ENCODE data around the gene TRIL. TPM values are rescaled to one million over a fixed set of nuclear protein-coding genes. Genes with fewer than 3 reads are reported as not detected.

TRIL gene
- total and polyA plus RNA-seq, 2 of the 4 experiments (the other 2 are of a cell fraction): under 0.01 to 0.09 TPM

- ATAC-seq (ENCODE audit: low read depth): no peak
- Histone ChIP-seq H4K20me1 (ENCODE audit: insufficient read depth, low read length) (no peaks in the 10 kb centered on the region), H3K9me1 (ENCODE audit: insufficient read depth, low read length) (no peaks in the 10 kb centered on the region), H3K18ac (ENCODE audit: low read depth, low read length) (no peak overlapping the region), H3K4me1 (ENCODE audit: control insufficient read depth, insufficient read depth, low read length) (no peaks in the 10 kb centered on the region; the same call in 1 of the 2 replicates), H2BK120ac (ENCODE audit: low read depth, low read length) (no peak overlapping the region), H2BK20ac (ENCODE audit: low read depth, low read length) (no peak overlapping the region), H3K36me3 (ENCODE audit: control insufficient read depth, insufficient read depth, low read length) (no peaks in the 10 kb centered on the region), H3K23ac (ENCODE audit: low read depth, low read length) (no peak overlapping the region), H3K4me2 (ENCODE audit: low read depth, low read length) (no peak overlapping the region), H3K56ac (ENCODE audit: extremely low read depth, insufficient read depth, low read length) (no peak overlapping the region), H3K27me3 (ENCODE audit: control insufficient read depth, insufficient read depth, low read length) (peaks cover 28% of the 10 kb centered on the region), H2AFZ (replicated peaks; ENCODE audit: low read length, poor library complexity) (no peak overlapping the region), H3K4ac (ENCODE audit: low read depth, low read length) (no peak overlapping the region), H3K4me3 (ENCODE audit: insufficient read depth, low read depth, low read length) (no peak overlapping the region), H3K27ac (ENCODE audit: insufficient read depth, low read length) (no peak overlapping the region), H3K14ac (replicated peaks; ENCODE audit: low read depth, low read length) (no peak overlapping the region), H4K5ac (ENCODE audit: low read depth, low read length) (no peak overlapping the region), H4K91ac (ENCODE audit: insufficient read depth, low read depth, low read length) (no peak overlapping the region), H2BK5ac (ENCODE audit: low read depth, low read length, poor library complexity, severe bottlenecking) (no peak overlapping the region), H3K9ac (ENCODE audit: low read depth, low read length) (no peak overlapping the region), H2AK9ac (replicated peaks; ENCODE audit: low read depth, low read length, poor library complexity) (no peak overlapping the region), H4K8ac (ENCODE audit: low read depth in 2 of 2, low read length in 2 of 2) (no peak overlapping the region), H2AK5ac (ENCODE audit: low read depth, low read length) (no peak overlapping the region), H3K79me1 (ENCODE audit: low read depth in 1 of 2, low read length in 2 of 2) (no peaks in the 10 kb centered on the region), H3K9me3 (ENCODE audit: control insufficient read depth, insufficient read depth, low read length) (no peaks in the 10 kb centered on the region), H2BK15ac (ENCODE audit: low read depth, low read length) (no peak overlapping the region)
- intact Hi-C loops (cut with micrococcal nuclease) (no loop called here), dilution Hi-C loops (cut with HindIII; ENCODE audit: low sequenced_read_pairs, unreplicated experiment) (no loop called here), in situ Hi-C loops (cut with MboI; ENCODE audit: low sequenced_read_pairs) (no loop called here)
- no peak for DNase-seq
- ChIA-PET CTCF (interaction anchor here (0.6 kb wide), 1 partner anchor 89 kb away, joined by 4 read pairs; no protein-coding TSS in a partner anchor), POLR2A (ENCODE audit: unreplicated experiment) (no interaction called here)
- no peak for TF ChIP-seq MXI1 (IDR thresholded peaks at IDR 0.05; ENCODE audit: borderline replicate concordance, low read depth, low read length)
- no peak for TF ChIP-seq CEBPB (IDR thresholded peaks at IDR 0.05; ENCODE audit: low read depth, low read length)
- no peak for TF ChIP-seq POLR2A (IDR thresholded peaks at IDR 0.05; ENCODE audit: low read depth, low read length)
- TF ChIP-seq RAD21 (IDR thresholded peaks at IDR 0.05; ENCODE audit: low read length): no peak
- TF ChIP-seq CHD1 (IDR thresholded peaks at IDR 0.05; ENCODE audit: low read depth, low read length): no peak
- TF ChIP-seq ELK1 (IDR thresholded peaks at IDR 0.05; ENCODE audit: borderline replicate concordance, low read depth, low read length): no peak
- no peak for TF ChIP-seq USF2 (IDR thresholded peaks at IDR 0.05; ENCODE audit: low read depth, low read length)
- no peak for TF ChIP-seq RFX5 (IDR thresholded peaks at IDR 0.05; ENCODE audit: low read depth, low read length)
- TF ChIP-seq MAZ (IDR thresholded peaks at IDR 0.05; ENCODE audit: borderline replicate concordance, low read depth, low read length): no peak
- no peak for TF ChIP-seq SMC3 (IDR thresholded peaks at IDR 0.05; ENCODE audit: low read depth, low read length)
- no peak for TF ChIP-seq RCOR1 (IDR thresholded peaks at IDR 0.05; ENCODE audit: insufficient replicate concordance, low read length)
- no peak for TF ChIP-seq NFE2L2 (IDR thresholded peaks at IDR 0.05; ENCODE audit: low read depth, low read length)
- TF ChIP-seq BHLHE40 (IDR thresholded peaks at IDR 0.05; ENCODE audit: low read depth, low read length): no peak
- TF ChIP-seq CTCF (conservative IDR thresholded peaks at IDR 0.05; ENCODE audit: low read depth, low read length): no peak
- TF ChIP-seq FOS (IDR thresholded peaks at IDR 0.05; ENCODE audit: low read depth, low read length): no peak
- TF ChIP-seq MAFK (IDR thresholded peaks at IDR 0.05; ENCODE audit: low read depth, low read length): no peak
- BruUV-seq (replicated peaks): no TSS peak
- no CpG with 5 or more reads among the region's 5 CpGs for WGBS, 2 experiments (ENCODE audit: extremely low coverage in 2 of 2, insufficient read length in 1 of 2)
Observed at GRCh38 chr7:28999427-28999826, 41.3 kb upstream of the TRIL start.
